GM12874 (cell line): ENCODE data around the gene HMCN2.

ENCODE experiments used
- TF ChIP-seq, protein P1 (sequence below): IDR thresholded peaks from 2 replicates; pipeline ENCODE4 v1.5.1; 2011; ENCODE audit warnings: low read depth, mild to moderate bottlenecking, control low read depth, low read length, moderate library complexity; ENCODE audit not compliant: insufficient read depth

The HMCN2 gene

DNA sequence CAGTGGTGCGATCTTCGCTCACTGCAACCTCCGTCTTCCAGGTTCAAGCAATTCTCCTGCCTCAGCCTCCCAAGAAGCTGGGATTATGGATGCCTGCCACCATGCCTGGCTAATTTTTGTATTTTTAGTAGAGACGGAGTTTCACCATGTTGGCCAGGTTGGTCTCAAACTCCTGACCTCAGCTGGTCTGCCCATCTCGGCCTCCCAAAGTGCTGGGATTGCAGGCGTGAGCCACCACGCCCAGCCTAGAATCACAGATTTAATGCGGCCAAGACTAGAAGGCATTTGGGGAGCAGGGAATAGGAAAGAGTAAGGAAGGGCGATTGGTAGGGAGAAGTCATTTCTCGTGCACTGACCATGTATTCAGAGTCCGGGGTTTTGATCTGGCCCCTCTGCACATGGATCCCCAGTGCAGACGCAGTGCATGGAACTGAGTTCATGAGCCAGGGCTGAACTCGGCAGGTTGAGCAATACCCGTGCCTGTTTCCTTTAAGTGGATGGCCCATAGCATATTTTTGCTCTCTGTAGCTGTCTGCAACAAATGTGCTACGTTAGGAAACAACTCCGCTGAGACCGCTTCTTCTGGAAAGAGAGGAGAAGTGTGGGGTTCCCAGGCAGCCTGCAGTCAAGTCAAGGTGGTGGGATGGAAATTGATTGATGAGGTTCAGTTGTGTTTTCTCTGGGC is 3.4 kb upstream of the HMCN2 start:
- TF ChIP-seq, protein P1, sequence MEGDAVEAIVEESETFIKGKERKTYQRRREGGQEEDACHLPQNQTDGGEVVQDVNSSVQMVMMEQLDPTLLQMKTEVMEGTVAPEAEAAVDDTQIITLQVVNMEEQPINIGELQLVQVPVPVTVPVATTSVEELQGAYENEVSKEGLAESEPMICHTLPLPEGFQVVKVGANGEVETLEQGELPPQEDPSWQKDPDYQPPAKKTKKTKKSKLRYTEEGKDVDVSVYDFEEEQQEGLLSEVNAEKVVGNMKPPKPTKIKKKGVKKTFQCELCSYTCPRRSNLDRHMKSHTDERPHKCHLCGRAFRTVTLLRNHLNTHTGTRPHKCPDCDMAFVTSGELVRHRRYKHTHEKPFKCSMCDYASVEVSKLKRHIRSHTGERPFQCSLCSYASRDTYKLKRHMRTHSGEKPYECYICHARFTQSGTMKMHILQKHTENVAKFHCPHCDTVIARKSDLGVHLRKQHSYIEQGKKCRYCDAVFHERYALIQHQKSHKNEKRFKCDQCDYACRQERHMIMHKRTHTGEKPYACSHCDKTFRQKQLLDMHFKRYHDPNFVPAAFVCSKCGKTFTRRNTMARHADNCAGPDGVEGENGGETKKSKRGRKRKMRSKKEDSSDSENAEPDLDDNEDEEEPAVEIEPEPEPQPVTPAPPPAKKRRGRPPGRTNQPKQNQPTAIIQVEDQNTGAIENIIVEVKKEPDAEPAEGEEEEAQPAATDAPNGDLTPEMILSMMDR: no peak

DNA sequence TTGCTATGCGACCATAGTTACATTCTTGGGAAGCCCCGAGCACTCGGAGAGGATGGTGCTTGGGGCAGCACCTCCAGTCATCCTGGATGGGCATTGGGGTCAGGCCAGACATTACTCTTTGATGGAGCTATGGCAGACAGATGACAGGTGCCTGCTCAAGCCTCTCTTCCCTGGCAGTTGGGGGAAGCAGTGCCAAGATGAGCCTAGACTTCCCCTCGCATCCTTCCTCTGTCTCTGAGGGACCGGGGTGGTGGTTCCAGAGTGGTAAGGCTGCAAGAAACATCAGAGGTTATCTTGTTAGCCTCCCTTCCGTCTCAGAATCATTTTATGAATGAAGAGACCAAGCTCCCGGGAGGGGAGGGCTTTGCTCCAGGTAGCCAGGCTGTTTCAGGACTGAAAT is 2.8 kb upstream of the HMCN2 start:
- TF ChIP-seq, protein P1: no peak

GRCh38 chr9:130263601-130264413 is 1.8 kb upstream of the HMCN2 start:
- TF ChIP-seq, protein P1: no peak

- TF ChIP-seq, protein P1: no peak
Measured at GRCh38 chr9:130264414-130265350, 878 bp upstream of the HMCN2 start.

DNA sequence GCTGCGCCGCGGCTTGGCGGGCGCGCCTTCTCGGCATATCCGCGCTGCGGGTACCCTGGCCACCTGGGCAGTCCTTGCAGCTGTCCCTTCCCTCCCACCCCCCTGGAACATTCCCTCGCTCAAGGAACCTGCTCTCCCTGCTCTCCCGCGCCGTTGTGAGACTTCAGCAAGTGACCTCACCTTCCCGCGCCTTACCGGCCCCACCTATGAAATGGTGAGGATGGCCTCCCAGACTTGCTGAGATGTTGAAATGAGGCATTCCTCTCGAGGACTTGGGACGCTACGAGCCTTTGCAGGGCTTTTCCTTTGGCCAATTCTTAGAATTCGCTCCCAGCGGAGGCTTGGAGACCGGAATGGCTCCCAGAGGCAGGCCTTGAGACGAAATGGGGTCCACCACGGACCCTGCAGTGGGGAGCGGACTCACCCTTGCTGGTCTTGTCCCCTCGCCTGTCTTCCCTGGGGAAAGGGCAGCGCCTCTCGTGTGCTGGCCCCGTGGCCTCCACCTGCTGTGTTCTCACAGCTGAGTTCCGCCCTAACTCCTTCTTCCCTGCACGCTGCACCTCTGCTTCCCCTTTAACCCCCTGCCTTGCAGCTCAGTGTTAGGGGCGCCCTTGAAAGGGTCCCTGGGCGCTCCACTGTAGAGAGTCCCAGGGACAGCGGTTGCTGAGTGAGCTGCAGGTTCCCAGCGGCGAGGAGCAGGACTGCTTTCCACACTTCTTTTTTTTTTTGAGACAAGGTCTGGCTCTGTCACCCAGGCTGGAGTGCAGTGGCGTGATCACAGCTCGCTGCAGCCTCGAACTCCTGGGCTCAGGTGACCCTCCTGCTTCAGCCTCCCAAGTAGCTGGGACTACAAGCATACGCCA is 907 bp downstream of the HMCN2 start:
- TF ChIP-seq, protein P1: no peak

DNA sequence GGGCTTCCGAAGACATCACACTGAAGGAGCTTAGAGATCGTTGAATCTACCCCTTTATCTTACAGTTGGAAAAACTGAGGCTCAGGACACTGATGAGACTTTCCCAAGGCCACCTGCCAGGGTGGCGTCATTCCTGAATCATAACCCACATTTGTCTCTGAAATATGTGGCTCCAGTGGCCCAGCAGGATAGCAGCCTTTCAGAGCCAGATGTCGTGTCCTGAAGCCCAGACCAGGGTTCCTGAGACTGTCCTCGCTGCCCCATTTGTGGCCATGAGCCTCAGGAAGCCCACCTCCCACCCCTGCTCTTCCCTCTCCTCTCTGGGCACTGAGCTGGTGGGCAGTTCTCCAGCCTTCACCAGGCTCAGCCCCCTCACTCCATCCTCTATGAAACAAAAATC is 2.4 kb downstream of the HMCN2 start:
- TF ChIP-seq, protein P1: no peak
